ENCODE measurements around the gene DEAF1.
"Not testable (repeated sequence)": the region's sequence is repeated elsewhere in the genome, so short reads cannot be mapped to it uniquely, and the experiment has no call there.

The DEAF1 gene, protein sequence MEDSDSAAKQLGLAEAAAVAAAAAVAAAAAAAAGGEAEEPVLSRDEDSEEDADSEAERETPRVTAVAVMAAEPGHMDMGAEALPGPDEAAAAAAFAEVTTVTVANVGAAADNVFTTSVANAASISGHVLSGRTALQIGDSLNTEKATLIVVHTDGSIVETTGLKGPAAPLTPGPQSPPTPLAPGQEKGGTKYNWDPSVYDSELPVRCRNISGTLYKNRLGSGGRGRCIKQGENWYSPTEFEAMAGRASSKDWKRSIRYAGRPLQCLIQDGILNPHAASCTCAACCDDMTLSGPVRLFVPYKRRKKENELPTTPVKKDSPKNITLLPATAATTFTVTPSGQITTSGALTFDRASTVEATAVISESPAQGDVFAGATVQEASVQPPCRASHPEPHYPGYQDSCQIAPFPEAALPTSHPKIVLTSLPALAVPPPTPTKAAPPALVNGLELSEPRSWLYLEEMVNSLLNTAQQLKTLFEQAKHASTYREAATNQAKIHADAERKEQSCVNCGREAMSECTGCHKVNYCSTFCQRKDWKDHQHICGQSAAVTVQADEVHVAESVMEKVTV

GRCh38 chr11:694563-695287, at the start of gene DEAF1:
Gene DEAF1 (minus strand): TSS chr11:695222. CDS start chr11:695047, 175 bp downstream.
- peak; percentile 95 for DNase-seq (ENCODE audit: low read depth)

- DNase-seq (ENCODE audit: low read depth) = no peak
These were observed 47.7 kb upstream of the DEAF1 start for GRCh38 chr11:742571-743201.

DNA sequence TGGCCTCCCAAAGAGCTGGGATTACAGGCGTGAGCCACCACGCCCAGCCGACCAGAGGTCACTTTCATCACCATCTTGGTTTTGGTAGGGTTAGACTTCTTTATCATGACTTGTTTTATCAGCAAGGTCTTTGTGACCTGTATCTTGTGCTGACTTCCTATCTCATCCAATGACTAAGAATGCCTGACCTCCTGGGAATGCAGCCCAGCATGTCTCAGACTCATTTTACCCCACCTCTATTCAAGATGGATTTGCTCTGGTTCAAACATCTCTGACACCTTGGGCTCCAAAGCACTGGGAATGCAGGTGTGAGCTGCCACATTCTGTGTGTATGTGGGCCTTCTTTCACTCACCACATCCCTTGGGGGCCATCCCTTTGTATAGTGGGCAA, 47.1 kb upstream of the DEAF1 start:
- no peak for DNase-seq (ENCODE audit: low read depth)

GRCh38 chr11:737899-738298, 42.9 kb upstream of the DEAF1 start:
- not testable (repeated sequence) for DNase-seq (ENCODE audit: low read depth)

- DNase-seq (ENCODE audit: low read depth) = no peak
These were observed 42.3 kb upstream of the DEAF1 start for GRCh38 chr11:737366-737765.

- DNase-seq (ENCODE audit: low read depth) = not testable (repeated sequence)
These were observed 39.5 kb upstream of the DEAF1 start for GRCh38 chr11:734541-734940.

DNA sequence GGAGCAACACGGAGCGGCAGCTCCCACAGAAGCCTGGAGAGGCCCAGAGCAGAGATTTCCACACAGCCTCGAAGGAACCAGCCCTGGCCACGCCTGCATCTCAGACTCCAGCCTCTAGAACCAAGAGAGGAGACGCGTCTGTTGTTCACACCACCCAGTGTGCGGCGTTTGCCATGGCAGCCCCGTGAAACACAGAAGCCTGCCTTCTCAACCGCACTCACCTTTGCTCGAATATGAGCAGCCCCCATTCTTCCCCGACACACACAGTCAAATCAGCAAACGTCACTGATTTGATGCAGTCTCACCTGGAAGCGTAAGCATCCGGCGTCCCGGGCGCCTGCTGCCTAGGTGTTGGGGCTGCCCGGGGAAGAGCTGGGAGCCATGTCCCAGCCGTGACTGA, 38.0 kb upstream of the DEAF1 start:
- no peak for DNase-seq (ENCODE audit: low read depth)

DNA sequence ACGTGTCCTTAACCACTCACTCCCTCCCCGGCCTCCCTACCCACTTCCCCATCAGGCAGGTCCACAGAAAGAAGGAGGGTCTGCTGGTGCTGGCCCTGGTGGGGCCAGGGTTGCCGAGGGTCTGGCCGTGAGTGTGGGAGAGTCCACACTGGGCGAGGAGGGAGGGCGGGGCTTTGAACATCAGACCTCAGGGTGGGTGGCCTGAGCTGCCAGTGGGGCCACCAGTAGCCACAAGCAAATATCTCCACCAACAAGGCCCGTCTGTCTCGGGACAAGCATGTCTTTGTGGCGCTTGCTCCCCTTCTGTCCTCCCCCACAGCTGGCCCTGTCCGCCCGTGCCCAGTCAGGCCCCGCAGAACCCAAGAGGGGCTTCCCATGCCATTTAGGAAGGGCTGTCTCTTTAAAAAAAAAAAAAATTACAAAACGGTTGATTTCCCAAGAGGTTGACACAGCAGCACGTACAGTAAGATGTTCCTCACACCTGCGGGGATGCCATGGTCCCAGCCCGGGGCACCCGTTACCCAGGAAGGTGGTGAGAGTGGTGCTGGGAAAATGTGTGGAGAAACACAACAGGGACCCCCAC, 34.6 kb upstream of the DEAF1 start:
- DNase-seq (ENCODE audit: low read depth) = no peak

DNA sequence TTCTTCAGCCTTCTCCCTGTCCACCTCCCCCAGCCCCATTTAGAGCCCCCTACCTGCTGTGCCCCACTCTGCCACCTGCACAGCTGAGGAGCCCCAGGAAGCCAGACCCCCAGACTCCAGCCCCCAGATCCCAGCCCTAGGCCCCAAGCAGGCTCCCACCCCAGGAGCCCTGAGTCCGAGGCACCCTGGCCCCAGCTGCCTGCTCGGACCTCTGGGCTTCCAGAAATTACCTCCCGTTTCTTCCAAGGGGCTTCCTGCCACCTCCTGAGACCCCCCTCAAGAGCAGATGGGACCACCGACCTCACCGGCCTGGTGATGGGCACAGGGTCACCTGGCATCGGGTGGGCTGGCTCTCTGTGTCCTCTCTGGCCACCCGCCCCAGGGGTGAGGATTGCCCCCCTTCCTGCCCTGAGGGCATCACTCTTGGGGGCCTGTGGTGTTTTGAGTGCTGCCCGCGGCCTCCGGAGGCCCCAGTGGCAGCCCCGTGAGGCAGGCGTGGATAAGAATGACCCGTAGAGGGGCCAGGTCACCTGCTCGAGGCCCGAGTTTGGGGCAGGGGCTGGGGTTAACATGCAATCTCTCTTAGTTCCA, 34.0 kb upstream of the DEAF1 start:
- DNase-seq (ENCODE audit: low read depth) = no peak

DNA sequence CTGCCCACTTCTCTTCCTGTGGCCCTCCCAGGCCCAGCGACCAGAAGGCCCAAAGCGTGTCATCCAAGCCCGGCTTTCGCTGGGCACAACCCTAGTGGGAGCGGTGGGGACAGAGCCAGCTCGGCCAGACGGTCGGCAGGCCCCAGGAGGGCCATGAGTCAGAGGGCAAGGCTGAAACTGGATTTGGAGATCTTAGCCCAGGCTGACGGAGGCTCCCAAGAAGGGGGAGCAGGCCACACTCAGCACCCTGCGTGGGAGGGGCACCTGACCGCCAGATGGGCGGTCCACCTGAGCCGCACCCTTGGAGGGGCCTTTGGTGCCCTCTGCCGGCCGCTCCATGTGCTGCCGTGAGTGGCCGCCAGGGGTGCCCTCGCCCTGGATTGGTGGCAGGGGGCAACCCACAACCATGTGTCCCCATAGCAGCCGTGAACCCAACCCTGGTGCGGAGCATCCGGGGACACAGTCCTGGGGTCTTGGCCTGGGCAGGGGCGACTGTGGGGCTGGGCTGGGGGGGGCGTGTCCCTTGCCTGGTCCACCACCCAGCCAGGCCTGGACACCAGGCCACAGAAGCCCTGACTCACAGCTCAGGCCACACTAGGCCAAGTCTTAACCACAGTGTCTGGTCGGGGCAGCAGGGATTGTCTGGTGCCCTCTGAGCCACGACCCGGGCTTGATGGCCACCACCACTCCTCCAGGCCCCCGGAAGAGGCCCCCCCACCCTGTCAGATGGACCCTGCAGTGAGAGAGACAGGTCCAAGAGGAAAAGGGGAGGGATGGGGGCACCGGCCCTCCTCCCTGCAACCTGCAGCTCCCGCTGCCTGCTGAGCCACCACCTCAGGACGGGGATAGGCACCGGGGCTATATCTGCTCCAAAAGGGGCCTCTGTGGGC, 33.1 kb upstream of the DEAF1 start:
- DNase-seq (ENCODE audit: low read depth) = peak; percentile 66

DNA sequence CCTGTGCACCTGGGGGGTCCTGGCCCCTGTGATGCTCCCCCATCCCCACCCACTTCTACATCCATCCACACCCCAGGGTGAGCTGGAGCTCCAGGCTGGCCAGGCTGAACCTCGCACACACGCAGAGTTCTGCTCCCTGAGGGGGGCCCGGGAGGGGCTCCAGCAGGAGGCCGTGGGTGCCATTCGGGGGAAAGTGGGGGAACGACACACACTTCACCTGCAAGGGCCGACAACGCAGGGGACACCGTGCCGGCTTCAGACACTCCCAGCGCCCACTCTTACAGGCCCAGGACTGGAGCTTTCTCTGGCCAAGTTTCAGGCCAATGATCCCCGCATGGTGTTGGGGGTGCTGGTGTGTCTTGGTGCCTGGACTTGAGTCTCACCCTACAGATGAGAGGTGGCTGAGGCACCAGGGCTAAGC, 32.3 kb upstream of the DEAF1 start:
- DNase-seq (ENCODE audit: low read depth) = no peak

GRCh38 chr11:726278-727220, 31.5 kb upstream of the DEAF1 start:
- DNase-seq (ENCODE audit: low read depth) = no peak

GRCh38 chr11:725624-726202, 30.7 kb upstream of the DEAF1 start:
- DNase-seq (ENCODE audit: low read depth) = no peak

DNA sequence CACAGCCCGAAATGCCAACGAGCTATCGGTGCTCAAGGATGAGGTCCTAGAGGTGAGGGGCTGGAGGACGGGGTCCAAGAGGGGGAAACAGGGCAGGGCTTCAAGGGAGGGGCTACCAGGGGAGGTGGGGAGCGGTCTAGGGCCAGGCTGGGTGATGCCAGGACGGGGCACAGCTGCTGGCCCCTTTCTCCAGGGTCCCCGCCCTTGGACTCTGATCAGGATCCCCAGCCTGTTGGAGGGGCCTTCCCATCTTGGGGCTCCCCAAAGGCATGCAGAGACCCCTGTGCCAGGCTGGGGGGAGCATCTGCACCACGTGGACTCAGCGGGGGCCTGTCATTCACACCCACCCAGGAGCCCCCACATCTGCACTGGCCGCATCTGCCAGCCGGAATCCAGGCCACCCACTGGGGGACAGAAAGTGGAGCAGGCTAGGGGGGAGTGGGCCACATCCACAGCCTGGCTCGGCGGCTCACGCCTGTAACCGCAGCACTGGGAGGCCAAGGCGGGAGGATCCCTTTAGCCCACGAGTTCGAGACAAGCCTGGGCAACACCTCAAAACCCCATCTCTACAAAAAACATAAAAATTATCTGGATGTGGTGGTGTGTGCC, 29.9 kb upstream of the DEAF1 start:
- no peak for DNase-seq (ENCODE audit: low read depth)

GRCh38 chr11:724049-724777, 29.2 kb upstream of the DEAF1 start:
- DNase-seq (ENCODE audit: low read depth) = no peak

DNA sequence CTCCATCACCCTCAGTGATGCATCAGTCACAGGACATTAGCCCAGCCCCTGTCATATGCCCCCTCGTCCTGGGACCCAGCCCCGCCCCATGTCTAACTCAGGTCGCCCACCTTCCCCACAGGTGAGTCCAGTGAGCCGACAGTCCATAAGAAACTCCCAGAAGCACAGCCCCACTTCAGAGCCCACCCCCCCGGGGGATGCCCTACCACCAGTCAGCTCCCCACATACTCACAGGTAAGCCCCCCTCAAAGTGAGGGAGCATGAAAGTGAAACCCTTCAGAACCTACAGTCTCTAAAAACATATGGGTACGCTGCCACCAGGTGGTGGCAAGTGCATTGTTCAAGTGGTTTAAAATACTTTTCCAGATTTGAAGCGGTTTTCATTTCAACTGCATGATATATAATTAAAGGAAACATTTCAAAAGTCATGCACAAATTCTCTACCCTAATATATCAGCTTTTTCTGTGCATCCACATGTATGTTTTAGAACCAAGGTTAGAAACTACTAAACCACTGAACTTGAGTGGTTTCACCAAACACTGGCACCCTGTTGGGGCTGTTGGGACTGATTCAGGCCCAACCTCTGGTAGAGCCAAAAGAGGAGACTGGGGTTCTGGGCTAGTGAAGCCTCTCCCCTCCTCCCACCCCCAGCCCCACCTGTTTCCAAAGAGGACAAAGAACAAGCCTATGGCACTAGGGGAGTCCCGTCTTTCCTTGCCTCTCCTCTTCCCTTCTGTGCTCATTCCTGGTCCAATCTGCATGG, 28.3 kb upstream of the DEAF1 start:
- no peak for DNase-seq (ENCODE audit: low read depth)

GRCh38 chr11:722346-722811, 27.4 kb upstream of the DEAF1 start:
- no peak for DNase-seq (ENCODE audit: low read depth)
